Fibroblast of upper back skin (primary cell): ENCODE results near the gene RTN1.

ENCODE experiments used
- DNase-seq: peaks from one replicate; pipeline ENCODE4 v3.0.0-alpha.2; 2013

Gene RTN1

DNA sequence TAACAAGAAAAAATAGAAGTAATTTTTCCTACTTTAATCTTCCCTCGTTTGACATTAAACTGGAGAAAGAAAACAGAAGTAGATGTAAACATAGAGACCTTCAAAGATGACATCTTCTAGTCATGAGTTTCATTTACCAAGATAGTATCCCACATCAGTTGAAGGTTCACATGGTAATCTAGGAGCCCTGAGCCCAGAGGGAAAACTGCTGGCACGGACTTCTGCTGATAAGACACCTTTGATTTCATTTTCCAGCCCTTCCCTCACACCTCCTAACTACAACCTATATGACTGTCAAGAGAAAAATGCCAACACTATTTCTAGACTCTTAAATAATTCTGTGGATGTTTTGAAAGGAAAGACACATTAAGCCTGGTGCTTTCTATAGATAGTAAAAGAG, 247.9 kb downstream of the RTN1 start:
- no peak for DNase-seq

DNA sequence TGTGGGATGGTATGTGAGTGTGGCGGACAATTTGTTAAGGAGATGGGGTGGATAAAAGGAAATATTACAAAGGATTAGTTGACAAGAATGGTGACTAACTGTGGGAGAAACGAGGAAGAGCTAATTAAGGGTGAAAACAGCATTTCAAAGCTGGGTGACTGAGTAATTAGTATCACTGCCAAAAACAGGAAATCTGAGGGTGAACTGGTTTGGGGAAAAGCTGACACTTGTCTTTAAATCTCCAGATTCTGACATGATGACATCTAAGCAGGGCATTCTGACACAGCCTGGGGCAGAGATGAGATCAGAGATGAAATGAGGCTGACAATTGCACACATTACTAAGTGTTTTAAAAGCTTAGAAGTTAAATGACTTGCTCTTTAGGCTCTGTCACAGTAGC, 251.5 kb downstream of the RTN1 start:
- no peak for DNase-seq

DNA sequence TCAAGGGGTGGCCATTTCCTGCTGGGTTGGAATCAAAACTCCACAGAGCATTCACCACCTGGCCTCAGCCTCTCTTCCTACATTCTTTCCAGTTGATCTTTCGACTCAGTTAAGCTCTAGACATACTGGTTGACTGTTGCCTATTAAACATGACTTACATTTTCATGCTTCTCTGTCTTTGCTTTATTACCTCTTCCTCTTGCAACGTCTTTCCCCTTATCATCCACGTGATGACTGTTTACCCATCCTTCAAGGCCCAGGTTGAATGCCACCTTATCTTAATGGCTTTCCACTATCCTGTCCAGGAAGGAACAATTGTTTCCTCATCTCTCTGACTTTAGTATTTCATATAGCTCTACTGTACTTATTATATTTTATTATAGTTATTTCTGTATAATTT, 269.5 kb downstream of the RTN1 start:
- DNase-seq, result no peak

DNA sequence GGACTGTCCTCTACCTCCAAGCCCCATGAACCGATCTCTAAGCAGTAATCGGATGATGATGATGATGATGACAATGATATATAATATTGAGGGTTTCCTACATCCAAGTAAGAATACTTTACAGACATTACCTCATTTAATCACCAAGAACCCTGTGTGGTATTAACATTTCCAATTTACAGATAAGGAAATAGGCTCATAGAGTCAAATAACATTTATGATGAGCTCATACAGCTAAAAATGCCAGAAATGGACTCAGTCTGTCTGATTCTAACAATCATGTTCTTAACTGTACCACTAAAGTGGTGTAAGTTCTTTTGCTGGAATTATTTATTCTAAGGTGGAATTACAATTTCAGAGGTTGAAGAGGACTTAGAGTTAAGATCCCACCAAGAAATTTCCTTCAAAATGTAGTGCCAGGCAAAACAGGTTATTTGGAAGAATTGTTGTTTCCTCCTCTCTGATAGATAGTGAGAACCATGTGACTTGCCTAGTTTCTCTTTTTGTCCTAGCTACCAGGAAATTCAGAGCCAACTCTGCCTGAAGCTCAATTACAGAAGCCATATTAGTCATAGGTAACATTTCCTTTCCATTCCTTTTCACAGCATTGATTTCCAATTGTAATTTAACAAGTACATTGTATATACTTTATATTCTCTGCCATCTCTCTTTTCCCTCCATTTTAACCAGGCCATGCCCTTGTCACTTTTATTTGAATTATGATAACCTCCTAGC, 270.2 kb downstream of the RTN1 start:
- DNase-seq, result no peak

DNA sequence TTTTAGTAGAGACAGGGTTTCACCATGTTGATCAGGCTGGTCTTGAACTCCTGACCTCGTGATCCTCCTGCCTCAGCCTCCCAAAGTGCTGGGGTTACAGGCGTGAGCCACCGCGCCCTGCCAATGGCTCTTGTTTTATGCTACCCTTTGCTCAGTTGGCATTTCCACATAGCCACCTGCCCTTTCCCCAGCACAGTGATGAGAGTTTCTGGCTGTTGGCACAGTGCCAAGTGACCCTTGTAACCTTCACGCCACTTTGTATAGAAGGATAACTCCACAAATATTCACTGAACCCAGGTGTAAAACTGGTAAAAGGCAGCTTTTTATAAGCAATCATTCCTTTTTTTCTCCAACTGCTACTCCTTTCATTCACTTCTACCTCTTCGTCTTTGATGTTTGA, 275.5 kb downstream of the RTN1 start:
- no peak for DNase-seq

DNA sequence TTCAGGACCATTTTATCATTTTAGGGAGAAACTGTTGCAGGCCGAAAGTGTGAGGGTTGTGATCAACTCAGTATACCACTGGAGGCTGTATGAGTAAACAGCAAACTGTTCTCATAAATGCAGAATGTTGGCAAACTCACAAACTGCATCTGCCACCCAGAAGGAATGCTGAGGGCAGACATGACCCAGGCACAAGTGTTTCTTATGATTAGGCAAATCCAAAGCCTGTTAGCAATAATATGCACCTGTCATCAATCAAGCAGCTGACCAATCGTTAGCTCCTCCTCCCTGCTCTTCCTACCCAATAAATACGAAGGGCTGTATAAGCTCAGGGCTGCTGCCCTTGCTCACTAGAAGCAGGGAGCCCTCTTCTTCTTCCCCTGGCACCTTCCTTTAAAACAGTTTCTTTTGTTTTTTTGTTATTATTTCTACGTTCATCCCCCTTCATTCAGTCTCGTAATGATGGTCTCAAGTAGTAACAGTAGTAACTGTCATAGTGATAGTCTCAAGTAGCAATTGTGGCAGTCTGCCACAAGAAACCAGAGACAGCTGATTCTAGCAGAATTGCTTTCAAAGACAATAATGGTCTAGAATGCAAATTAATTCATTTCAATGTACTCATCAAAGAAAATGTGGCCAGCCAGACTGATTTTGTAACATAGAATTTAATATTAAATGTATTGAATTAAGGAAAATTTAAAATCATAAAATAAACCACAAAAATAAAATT, 278.8 kb downstream of the RTN1 start:
- no peak for DNase-seq

DNA sequence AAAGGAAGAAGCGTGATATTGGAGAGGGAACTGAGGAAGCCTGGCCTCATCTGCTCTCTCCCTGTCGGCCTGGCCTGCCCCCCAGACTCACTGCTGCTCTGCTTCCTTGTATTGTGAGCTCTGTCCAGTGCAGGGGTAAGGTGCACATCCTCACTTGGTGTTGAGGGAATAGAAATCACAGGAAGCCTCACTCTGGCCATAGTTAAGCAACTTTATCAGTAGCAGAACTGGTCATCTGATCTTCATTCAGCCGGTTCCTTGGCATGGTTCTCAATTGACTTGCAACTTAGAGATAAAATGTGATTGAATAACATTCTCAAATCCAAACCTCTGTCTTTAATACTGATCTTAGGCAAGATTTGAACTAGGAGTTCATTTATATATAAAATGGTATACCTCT, 282.5 kb downstream of the RTN1 start:
- no peak for DNase-seq

DNA sequence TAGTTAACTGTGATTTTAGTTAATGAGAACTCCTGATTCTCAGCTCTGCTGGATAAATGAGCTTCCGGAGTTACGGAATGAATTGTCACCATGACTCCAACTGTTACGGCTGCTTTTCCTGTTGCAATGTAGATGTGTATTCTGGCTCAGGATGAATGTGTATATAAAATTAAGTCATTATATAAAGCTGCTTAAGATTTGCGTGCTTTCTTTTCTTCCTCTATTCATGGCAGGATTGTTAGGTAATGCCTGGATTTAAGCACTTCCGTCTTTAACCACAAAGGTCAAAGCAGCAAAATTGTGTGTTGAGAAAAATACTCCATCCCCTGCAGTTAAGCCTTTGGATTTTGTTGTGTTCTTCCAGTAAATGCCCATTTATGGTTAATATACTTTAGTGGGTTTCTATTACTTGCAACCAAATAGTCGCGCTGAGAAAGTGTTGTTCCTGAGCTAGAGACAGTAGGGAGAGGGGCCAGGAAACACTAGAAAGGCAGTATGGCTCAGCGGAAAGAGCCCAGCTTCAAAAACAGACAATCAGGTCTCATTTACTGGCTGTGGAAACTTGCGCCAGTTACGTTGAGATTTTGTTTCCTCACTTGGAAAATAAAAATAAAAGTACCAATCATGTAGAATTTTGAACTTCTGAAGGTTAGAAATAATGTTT, 284.6 kb downstream of the RTN1 start:
- DNase-seq, result no peak

DNA sequence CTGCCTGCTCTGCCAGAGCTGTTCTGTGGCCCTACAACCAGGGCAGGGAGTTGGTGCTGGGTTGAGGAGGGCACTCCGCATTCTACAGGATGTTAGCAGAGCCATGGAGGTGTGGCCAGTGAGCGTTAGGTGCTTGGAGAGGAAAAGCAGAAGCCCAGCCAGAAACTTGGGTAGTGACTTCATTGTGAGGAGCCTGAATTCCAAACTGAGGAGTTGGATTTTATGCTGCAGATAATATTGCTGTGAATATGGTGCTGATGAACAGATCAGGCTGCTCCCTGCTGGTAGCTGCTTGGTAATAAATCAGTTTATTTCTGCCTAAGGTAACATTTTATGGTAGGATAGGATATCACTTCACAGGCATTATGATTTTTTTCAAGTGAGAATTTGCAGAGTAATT, 286.8 kb downstream of the RTN1 start:
- DNase-seq, result peak; percentile 24

DNA sequence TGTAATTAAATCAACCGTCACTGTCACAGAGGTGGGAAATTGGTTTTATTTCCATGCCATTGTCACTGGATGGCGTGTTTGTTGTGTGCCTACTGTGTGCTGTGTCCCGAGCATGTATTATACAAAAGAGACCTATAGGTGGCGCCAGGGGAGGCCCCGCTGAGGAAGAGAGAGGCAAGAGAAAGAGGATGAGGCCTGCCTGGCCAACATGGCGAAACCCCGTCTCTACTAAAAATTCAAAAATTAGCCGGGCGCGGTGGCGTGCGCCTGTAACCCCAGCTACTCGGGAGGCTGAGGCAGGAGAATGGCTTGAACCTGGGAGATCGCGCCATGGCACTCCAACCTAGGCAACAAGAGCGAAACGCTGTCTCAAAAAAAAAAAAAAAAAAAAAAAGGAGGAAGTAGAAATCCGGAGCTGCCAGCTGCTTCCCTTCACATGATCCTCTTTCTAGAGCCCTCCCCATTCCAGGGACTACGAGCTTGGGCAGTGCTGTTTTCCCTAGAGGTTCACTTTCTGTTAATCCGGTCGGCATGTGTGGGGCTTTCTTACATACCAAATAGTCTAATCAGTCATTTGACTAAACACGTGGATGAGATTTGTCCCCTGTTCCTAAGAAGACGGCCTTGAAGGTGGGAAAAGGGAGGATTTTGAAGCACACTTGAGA, 287.6 kb downstream of the RTN1 start:
- DNase-seq, result no peak

DNA sequence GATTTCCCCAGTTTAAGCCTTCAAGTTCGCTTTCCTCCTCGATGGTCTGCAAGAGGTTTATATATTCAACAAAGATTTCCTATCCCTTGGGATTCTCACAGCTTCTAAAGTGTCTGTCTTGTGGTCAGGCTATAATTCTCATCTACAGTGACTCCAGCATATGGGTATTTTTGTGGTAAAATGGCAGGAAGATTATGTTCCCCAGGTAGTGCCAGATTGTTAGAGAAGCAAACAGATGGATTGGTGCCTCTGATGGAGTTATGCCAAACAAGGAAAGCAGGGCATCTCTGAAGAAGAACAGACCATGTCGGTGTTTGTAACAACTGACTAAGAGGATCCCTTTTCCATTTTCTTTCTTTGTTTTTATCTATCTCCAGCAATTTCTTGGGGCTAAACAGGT, 288.4 kb downstream of the RTN1 start:
- peak; percentile 23 for DNase-seq

DNA sequence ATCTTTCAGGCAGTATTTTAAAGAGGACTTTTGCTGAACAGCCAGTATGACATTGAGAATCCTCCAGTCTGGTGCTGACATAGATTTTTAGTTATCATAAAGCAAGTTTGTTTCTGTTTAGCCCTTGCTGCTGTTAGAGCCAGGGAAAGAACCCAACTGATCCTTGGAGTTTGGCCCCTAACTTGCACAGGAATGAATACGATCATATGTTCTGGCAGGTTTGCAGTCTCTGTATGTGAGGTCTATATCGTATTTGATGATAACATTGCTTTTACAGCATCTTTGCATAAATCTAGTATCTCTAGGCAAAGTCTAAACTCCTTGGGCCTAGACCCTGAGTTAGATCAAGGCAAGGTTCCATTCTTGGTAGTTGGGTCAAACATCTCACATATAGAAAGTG, 289.7 kb downstream of the RTN1 start:
- no peak for DNase-seq

DNA sequence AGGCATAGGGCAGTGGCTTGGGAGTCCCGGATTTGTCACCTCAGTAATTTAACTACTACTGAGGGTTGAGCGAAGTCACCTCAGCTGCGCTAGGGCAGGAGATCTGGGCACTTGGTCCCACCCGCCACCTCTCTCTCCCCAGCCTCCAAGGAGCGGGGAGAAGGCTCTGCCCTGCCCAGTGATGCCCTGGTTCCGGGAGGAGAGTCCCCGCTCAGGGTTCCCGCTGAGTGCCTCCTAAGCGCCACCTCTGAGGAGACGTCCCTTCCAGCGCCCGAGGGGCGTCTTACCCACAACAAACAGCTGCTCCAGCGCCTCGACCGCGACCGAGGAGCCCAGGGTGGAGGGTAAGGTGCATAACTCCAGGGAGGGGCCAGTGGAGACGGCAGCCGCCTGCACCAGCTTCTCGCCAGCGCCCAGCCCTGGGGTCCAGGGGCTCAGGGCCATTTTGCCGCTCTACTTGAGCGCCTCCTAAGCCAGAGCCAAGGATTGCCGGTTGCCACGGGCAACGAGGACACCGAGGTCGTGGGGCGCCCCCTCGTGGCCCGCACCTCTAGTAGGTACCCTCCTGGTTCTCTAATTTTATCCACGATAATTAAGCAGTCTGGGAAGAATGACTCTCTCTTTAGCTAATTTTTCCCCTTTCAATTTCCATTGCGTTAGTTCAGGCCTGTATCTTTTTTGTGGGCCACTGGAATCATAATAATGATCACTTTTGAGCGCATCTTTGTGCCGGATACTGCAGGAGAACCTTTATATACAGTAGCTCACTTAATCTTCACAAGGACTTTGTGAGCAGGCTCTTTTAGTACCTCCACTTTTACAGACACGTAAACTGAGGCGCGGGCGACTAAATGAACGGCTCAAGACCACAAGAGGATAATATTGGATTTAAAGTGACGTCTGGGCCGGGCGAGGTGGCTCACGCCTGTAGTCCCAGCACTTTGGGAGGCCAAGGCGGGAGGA, 294.0 kb downstream of the RTN1 start, which contains the start of gene CCDC175:
TSS of gene CCDC175 (minus strand) at position 481 of the 963 bp plus-strand sequence. CDS start at position 444, 37 bp downstream.
- DNase-seq, result peak; percentile 73

DNA sequence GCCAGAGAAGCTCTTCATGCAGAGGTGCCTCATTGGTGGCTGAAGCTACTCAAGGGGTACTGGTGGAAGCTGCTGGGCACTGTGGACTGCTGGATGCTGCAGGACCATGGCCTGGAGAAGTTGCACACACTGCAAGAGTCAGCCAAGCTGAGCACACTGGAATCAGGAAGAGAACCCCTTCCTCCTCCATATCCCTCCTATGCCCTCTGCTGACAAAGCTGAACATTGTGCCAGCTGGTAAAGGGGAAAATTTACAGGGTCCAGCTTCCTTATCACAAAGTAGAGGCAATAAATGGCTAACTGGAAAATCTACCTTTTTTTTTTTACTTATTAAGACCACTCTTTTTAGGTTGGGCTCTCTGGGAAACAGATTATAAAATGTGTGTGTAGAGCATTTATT, 300.5 kb downstream of the RTN1 start:
- DNase-seq, result no peak

DNA sequence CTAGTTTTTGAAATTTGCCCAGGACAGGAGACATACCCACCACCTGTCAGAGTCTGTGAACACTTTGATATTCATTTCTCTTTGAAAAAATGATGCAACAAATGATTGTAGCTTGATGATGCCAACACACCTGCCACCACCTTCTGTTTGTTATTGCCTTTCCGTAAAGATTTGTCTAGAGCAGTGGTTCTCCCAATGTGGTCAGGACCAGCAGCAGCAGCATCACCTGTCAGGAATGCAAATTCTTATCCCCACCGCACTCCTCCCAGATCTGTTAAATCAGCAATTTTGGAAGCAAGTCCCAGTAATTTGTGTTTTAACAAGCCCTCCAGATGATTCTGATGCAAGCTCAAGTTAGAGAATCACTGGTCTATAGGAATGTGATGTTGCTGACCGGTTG, 303.9 kb downstream of the RTN1 start:
- no peak for DNase-seq

DNA sequence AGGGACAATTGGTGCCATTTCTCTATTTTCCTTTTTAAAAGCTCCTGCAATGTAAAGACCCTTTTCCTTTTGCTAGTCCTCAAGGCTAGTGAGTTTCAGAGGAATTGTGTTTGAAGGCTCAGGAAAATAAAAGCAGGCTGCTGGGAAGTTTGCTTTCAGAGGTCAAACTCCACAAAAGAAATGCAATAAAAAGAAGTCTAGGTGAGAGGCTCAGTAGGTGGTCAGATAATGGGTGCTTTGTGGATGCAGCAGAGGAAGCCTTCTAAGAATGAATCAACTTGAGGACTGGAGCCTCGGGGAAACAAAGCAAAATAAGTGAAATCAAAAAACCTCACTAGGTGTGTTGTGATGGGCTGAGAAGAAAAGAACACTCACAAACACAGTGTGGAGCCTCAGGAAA, 304.3 kb downstream of the RTN1 start:
- DNase-seq, result no peak

DNA sequence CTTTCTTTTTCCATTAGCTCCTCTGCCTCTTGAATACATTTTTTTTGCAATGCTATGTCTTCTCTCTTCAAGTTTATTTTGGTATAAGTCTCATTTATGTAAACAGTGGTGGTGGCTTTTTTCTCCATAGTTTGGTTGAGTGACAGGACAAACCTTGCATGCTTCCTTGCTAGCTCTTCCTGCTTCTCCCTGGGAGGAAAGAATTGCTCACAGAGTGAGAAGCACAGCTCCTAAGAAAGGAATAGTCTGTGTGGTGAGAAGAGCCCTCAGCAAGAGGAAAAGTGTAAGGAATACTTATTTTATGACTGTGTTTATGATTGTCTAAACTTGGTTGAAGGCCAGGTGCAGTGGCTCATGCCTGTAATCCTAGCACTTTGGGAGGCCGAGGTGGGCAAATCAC, 305.5 kb downstream of the RTN1 start:
- DNase-seq, result no peak

DNA sequence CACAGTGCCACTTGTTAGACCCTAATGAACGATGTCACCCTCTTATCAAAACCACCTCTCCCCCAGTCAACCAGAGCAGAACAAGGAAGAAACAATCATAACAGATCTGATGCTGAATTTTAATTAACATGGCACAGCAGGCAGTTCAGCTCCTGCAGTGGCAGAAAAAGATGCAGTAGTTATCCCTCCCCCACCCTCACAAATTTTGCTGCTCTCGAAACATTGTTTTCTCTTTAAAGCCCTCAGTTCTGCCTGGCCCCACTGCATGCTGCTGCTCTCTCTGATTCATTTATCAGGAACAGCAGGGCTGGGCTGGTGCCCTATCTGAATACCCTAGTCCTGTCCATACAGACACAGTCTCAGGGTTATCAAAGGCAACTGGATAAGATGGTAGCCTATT, 306.2 kb downstream of the RTN1 start:
- no peak for DNase-seq

DNA sequence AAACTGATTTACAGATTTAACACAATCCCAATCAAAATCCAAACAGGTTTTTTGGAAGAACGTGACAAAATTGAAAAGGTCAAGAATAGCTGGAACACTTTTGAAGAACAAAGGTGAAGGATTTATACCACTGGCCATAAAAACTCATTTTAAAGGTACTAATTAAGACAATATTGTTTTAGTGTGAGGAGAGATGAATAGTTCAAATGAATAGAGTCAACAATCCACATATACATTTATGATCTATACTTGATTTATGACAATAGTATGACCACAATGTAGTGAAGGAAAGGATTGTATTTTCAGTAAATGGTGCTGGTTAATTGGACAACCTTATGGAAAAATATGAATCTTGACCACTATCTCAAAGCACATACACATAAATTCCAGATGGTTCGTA, 323.3 kb downstream of the RTN1 start:
- DNase-seq, result no peak
